Measurements from ENCODE around the gene NACC1.

- no peak for TF ChIP-seq CTCF (IDR thresholded peaks at IDR 0.05)
- no peak for TF ChIP-seq POLR2A (IDR thresholded peaks at IDR 0.05)
Observed at GRCh38 chr19:13117176-13117771, 790 bp upstream of the NACC1 start.

Measured in heart left ventricle (tissue), 13 donors.